ENCODE results near the gene SDR42E1.

DNA sequence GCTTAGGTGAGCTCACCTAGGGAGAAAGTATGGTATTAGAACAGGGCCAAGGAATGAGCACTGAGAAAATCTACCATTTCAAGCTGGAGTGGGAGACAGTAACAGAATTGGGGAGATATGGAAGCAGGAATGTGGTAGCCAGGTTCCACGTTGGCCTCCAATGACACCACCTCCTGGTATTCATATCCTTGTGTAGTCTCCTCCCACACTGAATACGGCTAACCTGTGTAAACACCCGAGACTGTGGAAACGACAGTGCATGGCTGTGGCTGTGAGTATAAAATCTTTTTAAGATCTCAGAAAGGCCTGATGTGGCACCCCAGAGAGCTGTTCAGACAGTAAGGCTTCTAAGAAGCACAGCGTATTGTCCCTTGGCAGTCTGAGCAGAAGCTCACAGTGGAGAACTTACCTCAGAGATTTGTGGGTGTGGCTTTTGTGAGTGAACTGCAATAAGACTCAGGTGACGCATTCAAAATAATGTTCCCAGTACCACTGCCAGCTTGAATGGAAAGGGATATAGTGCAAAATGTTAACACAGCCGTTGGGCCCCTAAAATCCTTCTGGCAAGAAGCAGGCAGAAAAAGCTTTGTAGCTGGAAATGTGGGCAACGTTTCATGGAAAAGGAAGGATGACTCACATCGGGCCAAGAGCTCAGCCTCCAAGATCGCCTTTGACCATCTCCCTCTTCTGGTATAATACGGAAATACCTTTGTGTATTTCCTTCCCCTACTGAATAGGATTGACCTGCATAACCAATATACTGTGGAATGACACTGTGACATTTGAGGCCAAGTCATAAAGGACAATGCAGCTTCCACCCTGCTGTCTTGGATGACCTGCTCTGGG is 14.4 kb downstream of the SDR42E1 start:
- TF ChIP-seq, protein P1, sequence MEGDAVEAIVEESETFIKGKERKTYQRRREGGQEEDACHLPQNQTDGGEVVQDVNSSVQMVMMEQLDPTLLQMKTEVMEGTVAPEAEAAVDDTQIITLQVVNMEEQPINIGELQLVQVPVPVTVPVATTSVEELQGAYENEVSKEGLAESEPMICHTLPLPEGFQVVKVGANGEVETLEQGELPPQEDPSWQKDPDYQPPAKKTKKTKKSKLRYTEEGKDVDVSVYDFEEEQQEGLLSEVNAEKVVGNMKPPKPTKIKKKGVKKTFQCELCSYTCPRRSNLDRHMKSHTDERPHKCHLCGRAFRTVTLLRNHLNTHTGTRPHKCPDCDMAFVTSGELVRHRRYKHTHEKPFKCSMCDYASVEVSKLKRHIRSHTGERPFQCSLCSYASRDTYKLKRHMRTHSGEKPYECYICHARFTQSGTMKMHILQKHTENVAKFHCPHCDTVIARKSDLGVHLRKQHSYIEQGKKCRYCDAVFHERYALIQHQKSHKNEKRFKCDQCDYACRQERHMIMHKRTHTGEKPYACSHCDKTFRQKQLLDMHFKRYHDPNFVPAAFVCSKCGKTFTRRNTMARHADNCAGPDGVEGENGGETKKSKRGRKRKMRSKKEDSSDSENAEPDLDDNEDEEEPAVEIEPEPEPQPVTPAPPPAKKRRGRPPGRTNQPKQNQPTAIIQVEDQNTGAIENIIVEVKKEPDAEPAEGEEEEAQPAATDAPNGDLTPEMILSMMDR (IDR thresholded peaks at IDR 0.05): no peak
- no peak for TF ChIP-seq POLR2A (IDR thresholded peaks at IDR 0.05)

Data from testis (tissue), 2 donors.